ENCODE measurements around the gene LILRA6. TPM values are rescaled to one million over a fixed set of nuclear protein-coding genes. Genes with fewer than 3 reads are reported as not detected.
A peak's percentile ranks its signal among the peaks of the same experiment; 100 is the strongest.
"Not testable (repeated sequence)": the region's sequence is repeated elsewhere in the genome, so short reads cannot be mapped to it uniquely, and the experiment has no call there.

LILRA6 gene
- not detected in 2 replicates for total RNA-seq

DNA sequence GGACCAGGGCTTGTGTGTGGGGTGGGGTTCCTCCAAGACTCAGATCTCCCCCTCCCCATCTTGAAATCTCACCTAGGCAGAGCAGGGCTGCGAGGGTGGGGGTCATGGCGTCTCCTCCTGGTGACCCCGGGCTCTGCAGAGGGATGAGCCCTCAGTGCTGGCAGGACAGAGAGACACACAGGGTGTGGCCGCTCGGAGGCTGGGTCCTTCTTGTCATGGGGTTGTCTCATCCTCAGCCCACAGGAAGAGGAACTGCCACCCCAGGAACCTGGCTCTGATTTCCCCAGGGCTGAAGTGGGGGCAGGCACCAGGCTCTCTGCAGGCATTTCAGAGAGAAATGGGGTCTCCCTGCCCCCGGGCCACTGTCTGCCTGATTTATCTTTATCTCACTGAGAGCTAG is at the start of gene LILRA6:
Gene LILRA6 (minus strand): TSS at position 145 of the 400 bp plus-strand sequence.
- CTCF ChIA-PET; intact Hi-C loops (cut with micrococcal nuclease); DNase-seq; H3K4me3 Mint-ChIP-seq; H3K9me3 Mint-ChIP-seq; H3K36me3 Mint-ChIP-seq (ENCODE audit: low read depth); ATAC-seq (ENCODE audit: low read depth); H3K4me1 Mint-ChIP-seq; H3K27ac Mint-ChIP-seq; POLR2A ChIA-PET: not testable (repeated sequence)
- H3K27me3 Mint-ChIP-seq: peaks cover 17% of the 10 kb centered on the region

DNA sequence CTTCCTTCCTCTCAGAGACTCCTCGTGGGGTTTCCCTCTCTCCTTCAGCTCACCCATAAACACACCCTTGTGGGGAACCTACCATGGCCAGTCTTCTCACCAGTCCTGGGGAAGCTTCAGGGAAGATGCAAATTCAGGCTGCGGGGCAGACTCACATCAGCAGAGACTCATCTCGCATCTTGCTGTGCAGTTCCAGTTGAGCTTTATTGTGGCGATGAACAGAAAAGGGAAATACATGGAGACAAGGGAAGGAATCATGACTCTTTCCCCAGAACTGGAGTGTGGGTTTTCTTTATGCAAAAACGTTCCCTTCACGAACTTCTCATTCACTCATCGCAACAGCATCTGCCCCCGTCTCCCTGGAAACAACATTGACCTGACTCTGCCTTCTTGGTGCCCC is 46.6 kb upstream of the LILRA6 start:
- Mint-ChIP-seq H3K4me1 (peaks cover 71% of the 10 kb centered on the region), H3K4me3 (peak overlapping the region; percentile 1), H3K27ac (peak overlapping the region; percentile 54), H3K27me3 (peaks cover 20% of the 10 kb centered on the region)
- POLR2A ChIA-PET: interaction anchor here (1.3 to 1.4 kb wide), 3 partner anchors 23 to 160 kb away, joined by 3 to 10 read pairs (median 9); partner anchors contain the start of gene LENG8
- intact Hi-C loops (cut with micrococcal nuclease); H3K36me3 Mint-ChIP-seq (ENCODE audit: low read depth); ATAC-seq (ENCODE audit: low read depth); H3K9me3 Mint-ChIP-seq; DNase-seq: not testable (repeated sequence)
- CTCF ChIA-PET: interaction anchor here (0.8 kb wide), 1 partner anchor 23 kb away, joined by 3 read pairs; no protein-coding TSS in a partner anchor

DNA sequence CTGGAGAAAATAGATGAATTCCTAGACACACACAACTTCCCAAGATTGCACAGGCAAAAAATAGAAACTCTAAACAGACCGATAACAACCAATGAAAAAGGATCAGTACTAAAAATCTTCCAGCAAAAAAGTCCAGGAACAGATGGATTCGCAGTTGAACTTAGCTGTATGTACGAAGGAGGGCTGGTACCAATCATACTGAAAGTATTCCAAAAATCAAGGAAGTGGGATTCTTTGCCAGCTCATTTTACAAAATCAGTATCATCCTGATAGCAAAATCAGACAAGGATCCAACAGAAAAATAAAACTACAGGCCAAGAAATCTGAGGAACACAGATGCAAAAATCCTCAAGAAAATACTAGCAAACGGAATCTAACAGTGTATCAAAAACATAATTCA is 44.9 kb upstream of the LILRA6 start:
- ATAC-seq (ENCODE audit: low read depth) (no peak), DNase-seq (no peak)
- peaks cover 3% of the 10 kb centered on the region for H3K27me3 Mint-ChIP-seq
- H3K27ac Mint-ChIP-seq: no peak overlapping the region
- peaks cover 83% of the 10 kb centered on the region for H3K4me1 Mint-ChIP-seq
- no peak overlapping the region for H3K4me3 Mint-ChIP-seq
- TF ChIP-seq, protein P1, sequence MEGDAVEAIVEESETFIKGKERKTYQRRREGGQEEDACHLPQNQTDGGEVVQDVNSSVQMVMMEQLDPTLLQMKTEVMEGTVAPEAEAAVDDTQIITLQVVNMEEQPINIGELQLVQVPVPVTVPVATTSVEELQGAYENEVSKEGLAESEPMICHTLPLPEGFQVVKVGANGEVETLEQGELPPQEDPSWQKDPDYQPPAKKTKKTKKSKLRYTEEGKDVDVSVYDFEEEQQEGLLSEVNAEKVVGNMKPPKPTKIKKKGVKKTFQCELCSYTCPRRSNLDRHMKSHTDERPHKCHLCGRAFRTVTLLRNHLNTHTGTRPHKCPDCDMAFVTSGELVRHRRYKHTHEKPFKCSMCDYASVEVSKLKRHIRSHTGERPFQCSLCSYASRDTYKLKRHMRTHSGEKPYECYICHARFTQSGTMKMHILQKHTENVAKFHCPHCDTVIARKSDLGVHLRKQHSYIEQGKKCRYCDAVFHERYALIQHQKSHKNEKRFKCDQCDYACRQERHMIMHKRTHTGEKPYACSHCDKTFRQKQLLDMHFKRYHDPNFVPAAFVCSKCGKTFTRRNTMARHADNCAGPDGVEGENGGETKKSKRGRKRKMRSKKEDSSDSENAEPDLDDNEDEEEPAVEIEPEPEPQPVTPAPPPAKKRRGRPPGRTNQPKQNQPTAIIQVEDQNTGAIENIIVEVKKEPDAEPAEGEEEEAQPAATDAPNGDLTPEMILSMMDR (IDR thresholded peaks at IDR 0.05): no peak
- no peaks in the 10 kb centered on the region for H3K36me3 Mint-ChIP-seq (ENCODE audit: low read depth)
- ChIA-PET POLR2A (no interaction called here), CTCF (interaction anchor here (2.2 kb wide), 1 partner anchor 22 kb away, joined by 6 read pairs; no protein-coding TSS in a partner anchor)
- intact Hi-C loops (cut with micrococcal nuclease): no loop called here
- no peaks in the 10 kb centered on the region for H3K9me3 Mint-ChIP-seq

DNA sequence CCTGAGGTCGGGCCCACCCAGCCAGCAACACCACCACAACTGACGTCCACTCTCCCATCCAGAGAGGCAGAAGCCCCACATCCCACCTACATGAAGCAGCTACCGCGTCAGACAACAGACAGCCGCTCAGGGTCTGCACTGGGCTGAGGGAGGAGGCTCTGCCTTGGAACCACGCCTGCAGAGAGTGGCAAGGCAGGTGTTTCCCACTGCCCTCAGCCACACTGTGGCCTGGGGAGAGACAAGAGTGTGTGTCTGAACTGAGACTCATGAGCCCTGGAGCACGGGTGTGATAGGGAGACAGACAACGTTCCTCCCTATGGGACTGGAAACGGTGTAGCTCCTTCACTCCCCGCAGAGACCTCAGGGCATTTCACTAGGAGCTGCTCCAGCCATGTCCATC is 43.7 kb upstream of the LILRA6 start:
- H3K36me3 Mint-ChIP-seq (ENCODE audit: low read depth); intact Hi-C loops (cut with micrococcal nuclease); H3K9me3 Mint-ChIP-seq; DNase-seq; CTCF ChIA-PET; H3K27me3 Mint-ChIP-seq: not testable (repeated sequence)
- POLR2A ChIA-PET: interaction anchor here (1.0 kb wide), 1 partner anchor 12 kb away, joined by 3 read pairs; no protein-coding TSS in a partner anchor
- Mint-ChIP-seq H3K4me3 (peak overlapping the region; percentile 17), H3K4me1 (peaks cover 93% of the 10 kb centered on the region), H3K27ac (peak overlapping the region; percentile 81)
- peak; percentile 26 for ATAC-seq (ENCODE audit: low read depth)

DNA sequence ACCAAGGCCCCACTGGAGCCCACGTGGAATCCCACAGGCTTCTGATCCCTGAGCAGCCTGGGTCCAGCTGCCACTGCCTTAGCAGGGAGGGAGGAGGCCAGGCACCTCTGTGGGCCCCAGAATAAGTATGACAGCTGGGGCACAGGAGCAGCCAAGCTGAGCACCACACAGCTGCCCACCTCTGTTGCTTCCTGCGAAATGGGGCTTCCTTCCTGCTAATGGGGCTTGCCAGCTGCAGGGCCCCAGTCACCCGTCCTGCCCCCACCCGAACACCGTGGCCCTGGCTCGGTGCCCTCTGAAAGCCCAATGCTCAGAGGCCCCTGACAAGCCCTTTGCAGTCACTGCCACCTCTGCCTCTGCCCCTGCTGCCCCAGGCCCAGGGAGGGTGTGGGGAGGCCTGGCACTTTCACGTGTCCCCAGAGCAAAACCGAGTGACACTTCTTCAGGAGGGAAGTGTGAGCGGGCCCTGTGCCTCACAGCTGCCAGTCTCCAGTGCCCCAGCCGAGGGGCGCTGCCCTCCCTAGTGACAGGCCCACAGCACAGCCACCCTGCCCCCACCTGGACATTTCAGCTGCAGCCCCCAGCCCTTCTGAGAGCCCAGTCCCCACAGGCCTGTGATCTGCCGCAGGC is 43.0 kb upstream of the LILRA6 start:
- H3K9me3 Mint-ChIP-seq; H3K36me3 Mint-ChIP-seq (ENCODE audit: low read depth); H3K27me3 Mint-ChIP-seq; DNase-seq; CTCF ChIA-PET; intact Hi-C loops (cut with micrococcal nuclease): not testable (repeated sequence)
- Mint-ChIP-seq H3K4me1 (peaks cover 97% of the 10 kb centered on the region), H3K27ac (peak overlapping the region; percentile 81), H3K4me3 (peak overlapping the region; percentile 20)
- POLR2A ChIA-PET: interaction anchor here (0.7 kb wide), 1 partner anchor 20 kb away, joined by 3 read pairs; no protein-coding TSS in a partner anchor
- peak; percentile 69 for ATAC-seq (ENCODE audit: low read depth)

DNA sequence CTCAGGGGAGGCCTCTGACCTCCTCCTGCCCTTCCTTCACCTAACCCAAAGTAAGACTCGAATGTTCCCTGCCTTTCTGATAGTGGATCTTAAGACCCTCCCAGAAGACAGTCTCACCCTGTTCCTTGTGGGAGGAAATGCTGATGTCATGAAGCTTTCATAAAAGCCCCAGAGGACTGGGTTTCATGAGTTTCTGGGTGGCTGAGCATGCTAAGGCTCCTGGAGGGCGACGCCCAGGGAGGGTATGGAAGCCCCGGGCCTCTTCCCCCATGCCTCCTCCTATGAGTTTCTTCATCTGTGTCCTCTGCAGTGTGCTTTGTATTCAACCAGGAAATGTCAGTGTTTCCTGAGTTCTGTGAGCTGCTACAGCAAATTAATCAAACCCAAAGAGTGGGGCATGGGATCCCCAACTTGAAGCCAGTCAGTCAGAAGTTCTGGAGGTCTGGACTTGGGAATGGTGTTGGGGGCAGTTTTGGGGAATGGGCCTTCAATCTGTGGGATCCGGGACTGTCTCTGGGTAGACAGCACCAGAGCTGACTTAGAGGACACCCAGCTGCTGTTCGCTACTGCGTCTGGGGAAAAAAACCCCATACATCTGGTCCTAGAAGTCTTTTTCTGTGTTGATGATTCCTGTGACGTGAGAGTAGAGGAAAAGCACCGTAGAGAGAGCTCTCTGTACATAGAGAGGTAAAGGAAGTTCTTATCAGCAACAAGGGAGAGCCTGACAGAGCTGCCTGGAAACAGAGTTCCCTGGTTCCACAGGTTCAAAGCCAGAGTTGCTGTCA is 40.3 kb upstream of the LILRA6 start:
- Mint-ChIP-seq H3K9me3 (no peaks in the 10 kb centered on the region), H3K4me1 (peaks cover 85% of the 10 kb centered on the region), H3K27ac (peak overlapping the region; percentile 67), H3K36me3 (ENCODE audit: low read depth) (no peaks in the 10 kb centered on the region), H3K27me3 (peaks cover 4% of the 10 kb centered on the region), H3K4me3 (peak overlapping the region; percentile 45)
- ChIA-PET CTCF (interaction anchor here (8.1 kb wide), 1 partner anchor 16 kb away, joined by 40 read pairs; no protein-coding TSS in a partner anchor), POLR2A (interaction anchor here (0.6 to 1.7 kb wide), 5 partner anchors 34 to 83 kb away, joined by 3 to 6 read pairs (median 4); partner anchors contain the start of gene RPS9)
- ATAC-seq (ENCODE audit: low read depth) (peak; percentile 43), DNase-seq (no peak)
- TF ChIP-seq, protein P1 (IDR thresholded peaks at IDR 0.05): no peak
- intact Hi-C loops (cut with micrococcal nuclease): loop anchor here (5.0 kb wide), 1 partner anchor 34 kb away; no protein-coding TSS in a partner anchor

DNA sequence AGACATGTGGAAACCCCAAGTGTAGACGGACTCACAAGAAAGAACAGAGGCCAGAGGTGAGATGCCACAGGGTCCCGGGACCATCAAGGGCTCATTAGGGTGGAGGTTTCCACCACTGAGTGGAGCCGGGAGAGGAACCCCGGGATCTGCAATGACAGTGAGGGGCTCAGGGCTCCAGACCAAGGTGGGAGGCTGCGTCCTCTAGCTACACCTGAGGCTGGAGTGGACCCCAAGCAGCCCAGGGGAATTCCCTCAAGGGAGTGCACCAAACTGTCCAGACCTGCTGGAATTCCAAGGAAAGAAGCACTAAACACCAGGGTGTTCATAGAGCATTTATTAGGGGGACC is 39.1 kb upstream of the LILRA6 start:
- DNase-seq; H3K9me3 Mint-ChIP-seq; H3K27ac Mint-ChIP-seq; H3K36me3 Mint-ChIP-seq (ENCODE audit: low read depth); ATAC-seq (ENCODE audit: low read depth); H3K27me3 Mint-ChIP-seq: not testable (repeated sequence)
- Mint-ChIP-seq H3K4me3 (peak overlapping the region; percentile 79), H3K4me1 (peaks cover 73% of the 10 kb centered on the region)
- ChIA-PET CTCF (interaction anchor here (8.1 kb wide), 1 partner anchor 15 kb away, joined by 40 read pairs; no protein-coding TSS in a partner anchor), POLR2A (interaction anchor here (1.7 kb wide), 1 partner anchor 64 kb away, joined by 6 read pairs; no protein-coding TSS in a partner anchor)
- intact Hi-C loops (cut with micrococcal nuclease): loop anchor here (2.0 to 5.0 kb wide), 2 partner anchors 15 to 36 kb away; no protein-coding TSS in a partner anchor
